HG03521 (cell line): ENCODE data around the gene CPSF6.

Experiments
- ATAC-seq: cut with Tn5 transposase; IDR thresholded peaks from one replicate; pipeline ENCODE4 v1.9.1; 2021; ENCODE audit warnings: mild to moderate bottlenecking, moderate library complexity; ENCODE audit not compliant: unreplicated experiment

The CPSF6 gene

GRCh38 chr12:69318225-69318624 lies 78.9 kb downstream of the CPSF6 start:
- no peak for ATAC-seq

GRCh38 chr12:69321351-69321750 lies 82.0 kb downstream of the CPSF6 start:
- no peak for ATAC-seq
